ENCODE results near the gene SRR. TPM values are rescaled to one million over a fixed set of nuclear protein-coding genes. Genes with fewer than 3 reads are reported as not detected.

The SRR gene
- total and polyA plus RNA-seq, 9 of the 15 experiments (the other 6 are each of a cell fraction or from before 2014, with no cell fraction given), result 5.0 to 19.4 (median 7.9) TPM

- H3K4me1 ChIP-seq (replicated peaks in 1 of 2; ENCODE audit: control insufficient read depth in 2 of 2, insufficient read depth in 2 of 2, low read length in 2 of 2), result peaks cover 0 to 7% of the 10 kb centered on the region in 2 experiments; a peak in 3 of 5 replicates
- DNase-seq (ENCODE audit: extremely low read depth in 1 of 4, low spot score in 3 of 4) (no peak), ATAC-seq (no peak), FAIRE-seq (no peak)
- H3K9ac ChIP-seq (ENCODE audit: insufficient read depth in 1 of 2, low read depth in 2 of 2, low read length in 2 of 2), result no peak overlapping the region
- TF ChIP-seq RBBP5 (IDR thresholded peaks at IDR 0.05; ENCODE audit: borderline replicate concordance, insufficient read depth, low read length, poor library complexity, severe bottlenecking), result no peak
- TF ChIP-seq HOXB6 (CRISPR knock-in tag; IDR thresholded peaks at IDR 0.05; ENCODE audit: borderline replicate concordance), result no peak
- TF ChIP-seq ZNF121 (CRISPR knock-in tag; conservative IDR thresholded peaks at IDR 0.05), result no peak
- TF ChIP-seq ZFP36 (IDR thresholded peaks at IDR 0.05; ENCODE audit: low read depth, low read length, partially characterized antibody), result no peak
- no peak for TF ChIP-seq MEF2D (tag; conservative IDR thresholded peaks at IDR 0.05; ENCODE audit: low read depth)
- no peak for TF ChIP-seq MNT (conservative IDR thresholded peaks at IDR 0.05)
- TF ChIP-seq TAF15 (IDR thresholded peaks at IDR 0.05; ENCODE audit: low read depth, low read length), result no peak
- TF ChIP-seq ZNF324 (CRISPR knock-in tag; IDR thresholded peaks at IDR 0.05), result no peak
- TF ChIP-seq ARID3B (CRISPR knock-in tag; IDR thresholded peaks at IDR 0.05; ENCODE audit: borderline replicate concordance), result no peak
- no peak for TF ChIP-seq SMARCC2 (IDR thresholded peaks at IDR 0.05; ENCODE audit: low read depth)
- no peak for TF ChIP-seq ZNF316 (IDR thresholded peaks at IDR 0.05)
- TF ChIP-seq CREB1 (IDR thresholded peaks at IDR 0.05), result no peak
- TF ChIP-seq CREB1 (CRISPR knock-in tag; IDR thresholded peaks at IDR 0.05), result no peak
- no peak for TF ChIP-seq HDAC3 (IDR thresholded peaks at IDR 0.05; ENCODE audit: borderline replicate concordance, partially characterized antibody)
- intact Hi-C loops (cut with micrococcal nuclease) (no loop called here), in situ Hi-C loops (cut with MboI) (no loop called here)
- ChIA-PET POLR2A (no interaction called here), CTCF (ENCODE audit: low intra/inter-chr PET ratio) (no interaction called here)
- H3K36me3 ChIP-seq (ENCODE audit: control insufficient read depth, insufficient read depth, low read length), result peaks cover 65% of the 10 kb centered on the region
- BruUV-seq (replicated peaks), result no TSS peak
- no peaks in the 10 kb centered on the region for H3K9me3 ChIP-seq (replicated peaks; ENCODE audit: control insufficient read depth, insufficient read depth, low read depth, low read length)
- peaks cover 2% of the 10 kb centered on the region for H3K9me1 ChIP-seq (ENCODE audit: control insufficient read depth, insufficient read depth, low read length)
- no peak overlapping the region for H2AFZ ChIP-seq (ENCODE audit: low read depth, low read length)
- no peak overlapping the region for H3K4me2 ChIP-seq (ENCODE audit: insufficient read depth, low read length)
- no peaks in the 10 kb centered on the region for H3K27me3 ChIP-seq (ENCODE audit: control insufficient read depth in 2 of 2, insufficient read depth in 2 of 2, low read length in 2 of 2)
- no peaks in the 10 kb centered on the region for H3K79me2 ChIP-seq (ENCODE audit: control insufficient read depth, insufficient read depth, low read length)
- no peaks in the 10 kb centered on the region for H4K20me1 ChIP-seq (replicated peaks; ENCODE audit: control insufficient read depth, insufficient read depth, low read length)
- H3K4me3 ChIP-seq, result no peak overlapping the region
- 65% methylated on average over 2 of the region's 2 CpGs for WGBS (ENCODE audit: insufficient coverage, low coverage, missing lambda C conversion rate)
- no peak overlapping the region for H3K27ac ChIP-seq (ENCODE audit: extremely low read depth, low read depth, low read length)
Measured at GRCh38 chr17:2292100-2292499, 11.7 kb upstream of the SRR start.
